ENCODE data around the gene B3GAT2.

- TF ChIP-seq POLR2A (IDR thresholded peaks at IDR 0.05) (no peak), CTCF (IDR thresholded peaks at IDR 0.05) (no peak), EP300 (IDR thresholded peaks at IDR 0.05) (no peak)
Observed at GRCh38 chr6:70973604-70974003, 16.7 kb upstream of the B3GAT2 start.
